ENCODE measurements around the gene SELENOV. TPM values are rescaled to one million over a fixed set of nuclear protein-coding genes. Genes with fewer than 3 reads are reported as not detected.

Gene SELENOV
- total RNA-seq, 6 donors from 2014 or later, result not detected

DNA sequence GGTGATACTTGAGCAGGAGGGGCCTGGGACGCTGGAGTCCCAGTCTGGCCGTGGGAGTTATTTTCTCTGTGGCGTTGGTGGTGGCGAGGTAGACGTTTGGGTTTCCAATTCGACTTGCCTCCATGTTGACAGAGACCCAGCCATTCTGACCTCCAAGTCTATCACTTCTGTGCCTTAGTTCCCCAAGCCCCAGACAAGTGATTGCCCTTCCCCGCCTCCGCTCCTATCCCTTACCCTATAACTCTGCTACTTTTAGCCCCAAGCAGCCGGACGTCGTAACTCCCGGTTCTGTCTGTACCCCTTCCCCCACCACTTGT lies 33.8 kb upstream of the SELENOV start:
- DNase-seq (no peak), ATAC-seq (ENCODE audit: low FRiP score in 2 of 2) (no peak)
- no peak for TF ChIP-seq EP300 (IDR thresholded peaks at IDR 0.05)
- TF ChIP-seq, protein P1, sequence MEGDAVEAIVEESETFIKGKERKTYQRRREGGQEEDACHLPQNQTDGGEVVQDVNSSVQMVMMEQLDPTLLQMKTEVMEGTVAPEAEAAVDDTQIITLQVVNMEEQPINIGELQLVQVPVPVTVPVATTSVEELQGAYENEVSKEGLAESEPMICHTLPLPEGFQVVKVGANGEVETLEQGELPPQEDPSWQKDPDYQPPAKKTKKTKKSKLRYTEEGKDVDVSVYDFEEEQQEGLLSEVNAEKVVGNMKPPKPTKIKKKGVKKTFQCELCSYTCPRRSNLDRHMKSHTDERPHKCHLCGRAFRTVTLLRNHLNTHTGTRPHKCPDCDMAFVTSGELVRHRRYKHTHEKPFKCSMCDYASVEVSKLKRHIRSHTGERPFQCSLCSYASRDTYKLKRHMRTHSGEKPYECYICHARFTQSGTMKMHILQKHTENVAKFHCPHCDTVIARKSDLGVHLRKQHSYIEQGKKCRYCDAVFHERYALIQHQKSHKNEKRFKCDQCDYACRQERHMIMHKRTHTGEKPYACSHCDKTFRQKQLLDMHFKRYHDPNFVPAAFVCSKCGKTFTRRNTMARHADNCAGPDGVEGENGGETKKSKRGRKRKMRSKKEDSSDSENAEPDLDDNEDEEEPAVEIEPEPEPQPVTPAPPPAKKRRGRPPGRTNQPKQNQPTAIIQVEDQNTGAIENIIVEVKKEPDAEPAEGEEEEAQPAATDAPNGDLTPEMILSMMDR (IDR thresholded peaks at IDR 0.05), result no peak
- TF ChIP-seq POLR2A (IDR thresholded peaks at IDR 0.05), result no peak
- TF ChIP-seq POLR2AphosphoS5 (IDR thresholded peaks at IDR 0.05), result no peak
- Histone ChIP-seq H3K4me1 (peaks cover 14 to 19% (median 18%) of the 10 kb centered on the region in 4 donors), H3K9me3 (no peaks in the 10 kb centered on the region), H3K27me3 (no peaks in the 10 kb centered on the region), H3K27ac (peak overlapping the region; percentile 82 to 85 (median 84)), H3K4me3 (peak overlapping the region; percentile 71 to 99 (median 83)), H3K36me3 (peaks cover 3 to 33% (median 17%) of the 10 kb centered on the region in 4 donors)
- 1 to 3% methylated on average over 8 to 12 of the region's 12 CpGs for WGBS, 2 donors

DNA sequence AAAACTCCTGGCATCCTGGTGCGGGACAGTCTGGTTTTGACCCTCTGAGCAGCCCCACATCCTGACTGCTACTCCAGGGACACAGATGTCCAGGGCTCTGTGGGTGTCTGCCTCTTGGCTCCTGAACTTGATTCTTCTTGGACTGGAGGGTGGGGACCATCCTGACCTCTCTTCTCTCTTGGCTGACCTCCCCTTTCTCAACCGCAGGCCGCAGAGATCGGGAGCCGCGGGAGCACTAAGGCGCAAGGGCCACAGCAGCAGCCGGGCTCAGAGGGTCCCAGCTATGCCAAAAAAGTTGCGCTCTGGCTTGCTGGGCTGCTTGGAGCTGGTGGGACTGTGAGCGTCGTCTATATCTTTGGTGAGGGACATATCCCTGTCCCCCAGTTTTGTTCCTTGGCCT lies 33.3 kb upstream of the SELENOV start:
- H3K27me3 ChIP-seq, result no peaks in the 10 kb centered on the region
- no peak overlapping the region for H3K27ac ChIP-seq
- TF ChIP-seq POLR2A (IDR thresholded peaks at IDR 0.05) (no peak), EP300 (IDR thresholded peaks at IDR 0.05) (no peak), POLR2AphosphoS5 (IDR thresholded peaks at IDR 0.05) (no peak)
- TF ChIP-seq, protein P1 (IDR thresholded peaks at IDR 0.05), result no peak
- peaks cover 3 to 33% (median 19%) of the 10 kb centered on the region in 4 donors for H3K36me3 ChIP-seq
- H3K9me3 ChIP-seq, result no peaks in the 10 kb centered on the region
- H3K4me1 ChIP-seq, result peaks cover 14 to 19% (median 18%) of the 10 kb centered on the region in 4 donors
- DNase-seq (no peak), ATAC-seq (ENCODE audit: low FRiP score in 2 of 2) (no peak)
- H3K4me3 ChIP-seq, result peak overlapping the region; percentile 71 to 99 (median 83)
- 68 to 70% methylated on average over 11 of the region's 11 CpGs for WGBS, 2 donors

DNA sequence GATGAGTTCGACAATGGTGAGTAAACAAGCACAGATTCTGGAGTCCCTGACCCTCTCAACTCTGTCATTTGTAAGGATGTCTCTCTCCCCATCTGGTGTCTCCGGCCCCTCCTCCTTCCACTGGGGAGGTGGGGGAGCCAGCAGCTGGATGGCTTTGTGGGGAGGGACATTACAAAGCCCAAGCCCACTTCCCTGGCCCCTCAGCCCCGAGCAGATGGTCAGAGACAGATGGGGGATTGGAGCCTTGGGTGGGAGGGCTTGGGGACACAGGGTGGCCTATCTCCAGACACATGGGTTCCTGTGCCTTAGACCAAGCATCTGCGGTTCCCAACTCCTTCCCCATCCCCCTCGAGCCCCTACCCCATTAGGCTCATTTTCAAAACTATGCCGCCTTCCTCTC lies 31.8 kb upstream of the SELENOV start:
- no peaks in the 10 kb centered on the region for H3K27me3 ChIP-seq
- no peak for ATAC-seq (ENCODE audit: low FRiP score in 2 of 2)
- H3K36me3 ChIP-seq, result peaks cover 9 to 44% (median 30%) of the 10 kb centered on the region in 4 donors
- WGBS, 2 donors, result 75 to 80% methylated on average over 6 of the region's 6 CpGs
- H3K4me1 ChIP-seq, result peaks cover 14 to 19% (median 18%) of the 10 kb centered on the region in 4 donors
- TF ChIP-seq POLR2A (IDR thresholded peaks at IDR 0.05) (no peak), POLR2AphosphoS5 (IDR thresholded peaks at IDR 0.05) (no peak), EP300 (IDR thresholded peaks at IDR 0.05) (no peak)
- TF ChIP-seq, protein P1 (IDR thresholded peaks at IDR 0.05), result no peak
- no peak overlapping the region for H3K27ac ChIP-seq
- DNase-seq, result no peak
- no peaks in the 10 kb centered on the region for H3K9me3 ChIP-seq
- H3K4me3 ChIP-seq, result no peak overlapping the region

DNA sequence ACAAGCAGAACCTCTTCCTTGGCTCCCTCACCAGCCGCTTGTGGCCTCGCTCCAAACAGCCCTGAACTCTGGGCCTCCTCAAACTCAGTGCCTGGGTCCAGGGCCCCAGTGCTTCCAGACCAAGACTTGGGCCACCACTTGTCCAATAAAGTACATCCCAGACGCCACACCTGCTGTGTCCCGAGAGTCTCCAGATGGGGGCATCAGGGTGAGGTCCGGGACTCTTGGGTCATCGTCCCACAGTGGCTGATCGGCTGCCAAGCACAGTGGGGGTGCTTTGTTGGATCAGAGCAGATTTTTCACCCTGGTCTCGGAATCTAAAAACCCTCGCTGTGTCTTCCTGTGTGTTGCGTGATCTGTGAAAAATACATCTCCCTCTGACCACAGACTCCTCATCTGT lies 25.2 kb upstream of the SELENOV start:
- DNase-seq (no peak), ATAC-seq (ENCODE audit: low FRiP score in 2 of 2) (no peak)
- 85 to 88% methylated on average over 7 to 9 of the region's 10 CpGs for WGBS, 2 donors
- TF ChIP-seq, protein P1 (IDR thresholded peaks at IDR 0.05), result no peak
- TF ChIP-seq EP300 (IDR thresholded peaks at IDR 0.05), result no peak
- no peak for TF ChIP-seq POLR2AphosphoS5 (IDR thresholded peaks at IDR 0.05)
- TF ChIP-seq POLR2A (IDR thresholded peaks at IDR 0.05), result no peak
- Histone ChIP-seq H3K36me3 (peaks cover 17 to 71% (median 56%) of the 10 kb centered on the region in 4 donors), H3K4me3 (no peak overlapping the region), H3K9me3 (no peaks in the 10 kb centered on the region), H3K4me1 (no peaks in the 10 kb centered on the region), H3K27ac (no peak overlapping the region), H3K27me3 (no peaks in the 10 kb centered on the region)

DNA sequence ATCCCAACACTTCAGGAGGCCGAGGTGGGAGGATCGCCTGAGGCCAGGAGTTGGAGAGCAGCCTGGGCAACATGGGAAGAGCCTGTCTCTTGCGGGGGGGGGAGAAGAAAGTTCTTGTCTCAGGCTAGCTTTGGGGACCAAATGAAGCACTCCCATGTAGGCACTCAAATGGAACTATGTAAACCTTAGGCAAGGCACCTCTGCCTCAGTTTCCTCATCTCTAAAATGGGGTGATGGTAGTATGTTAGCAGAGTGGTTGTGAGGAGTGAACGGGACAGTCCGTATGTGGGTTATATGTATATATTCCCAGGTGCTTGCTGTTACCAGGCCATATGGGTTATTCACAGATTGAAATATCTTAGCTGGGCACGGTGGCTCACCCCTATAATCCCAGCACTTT lies 22.7 kb upstream of the SELENOV start:
- TF ChIP-seq POLR2A (IDR thresholded peaks at IDR 0.05) (no peak), EP300 (IDR thresholded peaks at IDR 0.05) (no peak), POLR2AphosphoS5 (IDR thresholded peaks at IDR 0.05) (no peak)
- TF ChIP-seq, protein P1 (IDR thresholded peaks at IDR 0.05), result no peak
- Histone ChIP-seq H3K4me1 (no peaks in the 10 kb centered on the region), H3K27me3 (peaks cover 0 to 6% (median 1%) of the 10 kb centered on the region in 4 donors), H3K27ac (no peak overlapping the region), H3K9me3 (no peaks in the 10 kb centered on the region), H3K36me3 (peaks cover 11 to 49% (median 36%) of the 10 kb centered on the region in 4 donors), H3K4me3 (no peak overlapping the region)
- WGBS, 2 donors, result 93 to 97% methylated on average over 6 of the region's 6 CpGs
- ATAC-seq (ENCODE audit: low FRiP score in 2 of 2) (no peak), DNase-seq (no peak)
